ENCODE data around the gene CERCAM.

The CERCAM gene

GRCh38 chr9:128420651-128421481 is at the start of gene CERCAM:
CERCAM (plus strand) TSS chr9:128420857; CDS start chr9:128420878, 21 bp downstream.
- Histone ChIP-seq H3K4me1 (peaks cover 16% of the 10 kb centered on the region), H3K9me3 (no peaks in the 10 kb centered on the region), H3K36me3 (replicated peaks) (peaks cover 7% of the 10 kb centered on the region; the same call in 1 of the 2 replicates), H3K27me3 (ENCODE audit: low read depth) (no peaks in the 10 kb centered on the region), H3K4me3 (peak within 1 kb of the TSS; percentile 76)
- in situ Hi-C loops (cut with MboI; ENCODE audit: low sequenced_read_pairs) = no loop called here
- DNase-seq (ENCODE audit: low spot score in 2 of 2) = peak; percentile 43 to 80

DNA sequence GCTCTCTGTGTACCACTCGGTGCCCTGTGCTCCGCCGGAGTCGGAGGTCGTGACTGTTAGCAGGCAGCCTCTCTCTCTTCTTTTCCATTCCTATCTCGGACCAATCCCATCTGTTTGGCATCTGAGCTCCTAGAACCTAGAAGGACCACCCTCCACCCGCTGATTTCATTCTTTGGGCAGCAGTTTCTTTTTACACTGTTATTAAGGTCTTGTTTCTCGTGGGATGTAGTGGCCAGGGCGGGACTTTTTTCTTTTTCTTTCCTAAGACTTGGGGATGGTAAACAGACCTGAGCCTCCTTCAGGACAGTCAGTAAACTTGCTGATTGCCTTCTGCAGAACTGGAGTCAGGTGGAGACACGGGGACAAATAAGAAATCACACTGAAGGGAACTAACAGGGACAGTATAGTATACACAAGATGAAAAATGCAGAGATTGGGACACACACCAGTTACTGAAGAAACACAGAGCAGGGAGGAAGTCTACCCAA is 49.0 kb upstream of the CERCAM start:
- in situ Hi-C loops (cut with MboI; ENCODE audit: low sequenced_read_pairs) = no loop called here
- no peaks in the 10 kb centered on the region for H3K9me3 ChIP-seq
- no peak for DNase-seq (ENCODE audit: low spot score in 2 of 2)
- peak overlapping the region; percentile 79 for H3K4me3 ChIP-seq
- peaks cover 3% of the 10 kb centered on the region; the same call in 1 of the 2 replicates for H3K4me1 ChIP-seq
- H3K27me3 ChIP-seq (ENCODE audit: low read depth) = no peaks in the 10 kb centered on the region
- H3K36me3 ChIP-seq (replicated peaks) = 0 out of 2 replicates have a peak, but pooled peaks cover 4% of the 10 kb centered on the region

DNA sequence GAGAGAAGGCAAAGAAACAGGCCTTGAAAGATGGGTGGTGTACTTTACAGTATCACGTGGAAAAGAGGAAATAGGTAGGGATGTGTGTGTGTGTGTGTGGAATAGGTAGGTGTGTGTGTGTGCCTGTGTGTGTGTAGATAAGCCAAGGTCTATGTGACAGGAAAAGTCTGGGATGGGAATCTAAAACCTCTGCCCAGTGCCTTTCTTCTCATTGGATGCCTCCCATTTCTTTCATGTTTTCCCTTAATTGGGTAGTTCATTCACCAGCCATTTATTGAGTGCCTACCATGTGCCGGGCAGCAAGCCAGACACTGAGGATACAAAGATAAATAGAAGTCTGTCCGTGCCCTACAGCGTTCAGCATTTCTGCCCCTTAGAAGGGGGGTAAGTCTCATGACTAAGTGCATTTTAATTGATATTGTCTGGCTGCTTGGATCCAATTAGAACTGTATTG is 48.4 kb upstream of the CERCAM start:
- Histone ChIP-seq H3K4me1 (peaks cover 3% of the 10 kb centered on the region; the same call in 1 of the 2 replicates), H3K9me3 (no peaks in the 10 kb centered on the region), H3K36me3 (replicated peaks) (0 out of 2 replicates have a peak, but pooled peaks cover 4% of the 10 kb centered on the region), H3K4me3 (peak overlapping the region; percentile 79), H3K27me3 (ENCODE audit: low read depth) (no peaks in the 10 kb centered on the region)
- in situ Hi-C loops (cut with MboI; ENCODE audit: low sequenced_read_pairs) = no loop called here
- DNase-seq (ENCODE audit: low spot score in 2 of 2) = no peak

- H3K36me3 ChIP-seq (replicated peaks) = 0 out of 2 replicates have a peak, but pooled peaks cover 4% of the 10 kb centered on the region
- H3K4me1 ChIP-seq = peaks cover 3% of the 10 kb centered on the region; the same call in 1 of the 2 replicates
- no peak overlapping the region for H3K4me3 ChIP-seq
- in situ Hi-C loops (cut with MboI; ENCODE audit: low sequenced_read_pairs) = no loop called here
- H3K27me3 ChIP-seq (ENCODE audit: low read depth) = no peaks in the 10 kb centered on the region
- no peaks in the 10 kb centered on the region for H3K9me3 ChIP-seq
- no peak for DNase-seq (ENCODE audit: low spot score in 2 of 2)
Measured at GRCh38 chr9:128372784-128373183, 47.9 kb upstream of the CERCAM start.

GRCh38 chr9:128374221-128374675 is 46.4 kb upstream of the CERCAM start:
- Histone ChIP-seq H3K27me3 (ENCODE audit: low read depth) (no peaks in the 10 kb centered on the region), H3K9me3 (no peaks in the 10 kb centered on the region), H3K4me1 (peaks cover 3% of the 10 kb centered on the region; the same call in 1 of the 2 replicates), H3K36me3 (replicated peaks) (peaks cover 6% of the 10 kb centered on the region; the same call in 1 of the 2 replicates), H3K4me3 (no peak overlapping the region)
- no peak for DNase-seq (ENCODE audit: low spot score in 2 of 2)
- in situ Hi-C loops (cut with MboI; ENCODE audit: low sequenced_read_pairs) = no loop called here

DNA sequence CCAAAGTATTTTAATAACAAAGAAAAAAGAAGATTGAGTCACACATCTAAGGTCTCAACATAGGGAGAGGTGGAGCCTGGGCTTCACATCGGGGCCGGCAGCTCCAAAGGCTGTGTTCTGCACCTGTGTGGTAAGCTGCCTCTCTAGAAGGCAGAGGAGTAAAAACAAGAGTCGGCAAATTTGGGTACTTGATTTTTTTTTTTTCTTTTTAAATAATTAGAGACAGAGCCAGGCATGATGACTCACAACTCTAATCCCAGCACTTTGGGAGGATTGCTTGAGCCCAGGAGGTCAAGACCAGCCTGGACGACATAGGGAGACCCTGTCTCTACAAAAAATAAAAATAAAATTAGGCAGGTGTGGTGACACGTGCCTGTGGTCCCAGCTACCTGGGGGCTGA is 44.8 kb upstream of the CERCAM start:
- peaks cover 3% of the 10 kb centered on the region; the same call in 1 of the 2 replicates for H3K4me1 ChIP-seq
- in situ Hi-C loops (cut with MboI; ENCODE audit: low sequenced_read_pairs) = no loop called here
- no peak overlapping the region for H3K4me3 ChIP-seq
- H3K36me3 ChIP-seq (replicated peaks) = peaks cover 6% of the 10 kb centered on the region; the same call in 1 of the 2 replicates
- H3K27me3 ChIP-seq (ENCODE audit: low read depth) = no peaks in the 10 kb centered on the region
- H3K9me3 ChIP-seq = no peaks in the 10 kb centered on the region
- DNase-seq (ENCODE audit: low spot score in 2 of 2) = no peak

DNA sequence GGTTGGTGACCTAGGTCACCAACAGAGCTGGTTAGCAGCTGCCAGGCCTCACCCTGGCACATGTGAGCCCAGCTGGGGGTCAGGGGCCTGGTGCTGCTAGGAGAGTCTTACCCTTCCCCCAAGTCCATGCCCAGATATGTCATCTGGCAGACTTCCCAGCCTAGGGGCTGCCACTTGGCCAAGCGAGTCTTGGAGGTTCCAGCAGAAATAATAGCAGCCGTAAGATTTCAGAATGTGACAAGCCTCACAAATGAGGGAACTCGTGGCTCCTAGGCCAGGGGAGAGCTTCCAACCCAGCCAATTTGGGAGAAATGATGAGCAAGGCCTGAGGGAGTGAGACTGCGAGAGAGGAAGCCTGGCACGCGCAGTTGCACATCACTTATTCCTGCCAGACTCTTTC is 38.4 kb upstream of the CERCAM start:
- peaks cover 7% of the 10 kb centered on the region; the same call in 1 of the 2 replicates for H3K36me3 ChIP-seq (replicated peaks)
- no peaks in the 10 kb centered on the region for H3K27me3 ChIP-seq (ENCODE audit: low read depth)
- H3K4me1 ChIP-seq = peaks cover 10% of the 10 kb centered on the region
- in situ Hi-C loops (cut with MboI; ENCODE audit: low sequenced_read_pairs) = no loop called here
- no peaks in the 10 kb centered on the region for H3K9me3 ChIP-seq
- H3K4me3 ChIP-seq = no peak overlapping the region
- no peak for DNase-seq (ENCODE audit: low spot score in 2 of 2)

GRCh38 chr9:128383007-128383753 is 37.5 kb upstream of the CERCAM start:
- no peaks in the 10 kb centered on the region for H3K27me3 ChIP-seq (ENCODE audit: low read depth)

DNA sequence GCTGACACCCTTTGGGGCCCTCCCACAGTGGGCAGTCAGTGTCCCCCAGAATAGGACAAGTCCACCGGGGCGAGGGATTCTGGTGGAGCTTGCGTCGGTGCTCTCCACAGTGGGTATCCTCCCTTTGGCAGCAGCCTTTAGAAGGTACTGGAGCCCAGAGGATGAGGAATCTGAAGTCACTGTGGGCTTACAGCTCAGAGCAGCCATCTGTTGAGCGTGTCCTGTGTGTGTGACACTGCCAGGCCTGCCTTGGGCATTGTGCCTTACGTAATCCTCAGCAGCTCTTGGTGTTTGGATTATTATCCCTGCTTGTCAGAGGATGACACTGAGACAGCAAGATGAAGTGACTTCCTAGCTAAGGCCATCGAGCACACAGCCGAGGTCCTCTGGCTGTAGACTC is 36.9 kb upstream of the CERCAM start:
- in situ Hi-C loops (cut with MboI; ENCODE audit: low sequenced_read_pairs) = no loop called here
- no peak overlapping the region for H3K4me3 ChIP-seq
- H3K9me3 ChIP-seq = no peaks in the 10 kb centered on the region
- no peak for DNase-seq (ENCODE audit: low spot score in 2 of 2)
- H3K27me3 ChIP-seq (ENCODE audit: low read depth) = no peaks in the 10 kb centered on the region
- peaks cover 14% of the 10 kb centered on the region for H3K36me3 ChIP-seq (replicated peaks)
- H3K4me1 ChIP-seq = peaks cover 10% of the 10 kb centered on the region

More at GRCh38 chr9:128383007-128383753, 37.5 kb upstream of the CERCAM start:
- in situ Hi-C loops (cut with MboI; ENCODE audit: low sequenced_read_pairs) = no loop called here
- Histone ChIP-seq H3K9me3 (no peaks in the 10 kb centered on the region), H3K4me3 (no peak overlapping the region), H3K36me3 (replicated peaks) (peaks cover 8% of the 10 kb centered on the region), H3K4me1 (peaks cover 10% of the 10 kb centered on the region)
- DNase-seq (ENCODE audit: low spot score in 2 of 2) = peak; percentile 68 to 78

GRCh38 chr9:128384801-128385495 is 35.7 kb upstream of the CERCAM start:
- in situ Hi-C loops (cut with MboI; ENCODE audit: low sequenced_read_pairs) = no loop called here
- Histone ChIP-seq H3K36me3 (replicated peaks) (peaks cover 18% of the 10 kb centered on the region), H3K27me3 (ENCODE audit: low read depth) (no peaks in the 10 kb centered on the region), H3K4me1 (peaks cover 10% of the 10 kb centered on the region), H3K4me3 (no peak overlapping the region), H3K9me3 (no peaks in the 10 kb centered on the region)
- no peak for DNase-seq (ENCODE audit: low spot score in 2 of 2)

- H3K27me3 ChIP-seq (ENCODE audit: low read depth) = no peaks in the 10 kb centered on the region
- peaks cover 10% of the 10 kb centered on the region for H3K4me1 ChIP-seq
Measured at GRCh38 chr9:128385496-128386460, 34.9 kb upstream of the CERCAM start.

GRCh38 chr9:128388150-128388549 is 32.5 kb upstream of the CERCAM start:
- H3K9me3 ChIP-seq = no peaks in the 10 kb centered on the region
- in situ Hi-C loops (cut with MboI; ENCODE audit: low sequenced_read_pairs) = no loop called here
- H3K27me3 ChIP-seq (ENCODE audit: low read depth) = no peaks in the 10 kb centered on the region
- DNase-seq (ENCODE audit: low spot score in 2 of 2) = no peak
- H3K4me1 ChIP-seq = no peaks in the 10 kb centered on the region; the same call in 1 of the 2 replicates
- H3K36me3 ChIP-seq (replicated peaks) = peaks cover 18% of the 10 kb centered on the region
- H3K4me3 ChIP-seq = no peak overlapping the region

More at GRCh38 chr9:128385496-128386460, 34.9 kb upstream of the CERCAM start:
- Histone ChIP-seq H3K36me3 (replicated peaks) (peaks cover 18% of the 10 kb centered on the region), H3K4me3 (no peak overlapping the region), H3K9me3 (no peaks in the 10 kb centered on the region)
- DNase-seq (ENCODE audit: low spot score in 2 of 2) = no peak
- in situ Hi-C loops (cut with MboI; ENCODE audit: low sequenced_read_pairs) = no loop called here
